ENCODE results near the gene RAB3IP.
"Not testable (repeated sequence)": the region's sequence is repeated elsewhere in the genome, so short reads cannot be mapped to it uniquely, and the experiment has no call there.

Gene RAB3IP

GRCh38 chr12:69792533-69792932 is 53.9 kb downstream of the RAB3IP start:
- Histone ChIP-seq H3K18ac (ENCODE audit: low read depth in 1 of 2, low read length in 2 of 2) (no peak overlapping the region), H2BK15ac (ENCODE audit: low read depth, poor library complexity, severe bottlenecking) (no peak overlapping the region), H3K14ac (ENCODE audit: low read length in 2 of 2) (no peak overlapping the region), H3K4me1 (ENCODE audit: control insufficient read depth, insufficient read depth, low read depth, low read length) (no peaks in the 10 kb centered on the region), H3K4me2 (ENCODE audit: low read length, poor library complexity, severe bottlenecking) (no peak overlapping the region), H3K27me3 (ENCODE audit: control insufficient read depth in 1 of 2, insufficient read depth in 1 of 2, low read length in 2 of 2) (no peaks in the 10 kb centered on the region), H3K9me3 (ENCODE audit: control insufficient read depth, low read length) (peaks cover 28% of the 10 kb centered on the region), H4K91ac (ENCODE audit: low read length) (no peak overlapping the region), H3K9ac (ENCODE audit: low read length) (no peak overlapping the region), H3K4ac (ENCODE audit: low read depth in 1 of 2, low read length in 2 of 2) (no peak overlapping the region), H3K4me3 (ENCODE audit: insufficient read depth in 1 of 2, low read depth in 1 of 2, low read length in 2 of 2) (no peak overlapping the region), H3K23ac (ENCODE audit: low read length in 2 of 2) (no peak overlapping the region), H2BK5ac (ENCODE audit: low read depth, low read length, poor library complexity, severe bottlenecking) (no peak overlapping the region), H3K79me1 (replicated peaks; ENCODE audit: low read length, poor library complexity, severe bottlenecking) (no peaks in the 10 kb centered on the region), H3K36me3 (ENCODE audit: control insufficient read depth in 1 of 2, insufficient read depth in 2 of 2, low read depth in 1 of 2, low read length in 2 of 2) (peaks cover 2 to 22% of the 10 kb centered on the region in 2 experiments), H4K8ac (ENCODE audit: low read length) (no peak overlapping the region), H2BK12ac (ENCODE audit: low read length in 2 of 2) (no peak overlapping the region), H2BK120ac (ENCODE audit: low read depth, low read length) (no peak overlapping the region), H2AK5ac (ENCODE audit: low read length, severe bottlenecking) (no peak overlapping the region), H3K27ac (ENCODE audit: low read length, poor library complexity, severe bottlenecking) (no peak overlapping the region), H2AFZ (ENCODE audit: low read depth, low read length) (no peak overlapping the region)
- no peak for DNase-seq
- 89% methylated on average over 2 of the region's 2 CpGs for WGBS

- WGBS = 95% methylated on average over 59 of the region's 62 CpGs
- not testable (repeated sequence) for H3K4ac ChIP-seq (ENCODE audit: low read depth in 1 of 2, low read length in 2 of 2); H3K4me2 ChIP-seq (ENCODE audit: low read length, poor library complexity, severe bottlenecking); H2AK5ac ChIP-seq (ENCODE audit: low read length, severe bottlenecking); H2BK15ac ChIP-seq (ENCODE audit: low read depth, poor library complexity, severe bottlenecking); H2BK12ac ChIP-seq (ENCODE audit: low read length in 2 of 2); H2AFZ ChIP-seq (ENCODE audit: low read depth, low read length); H3K14ac ChIP-seq (ENCODE audit: low read length in 2 of 2); H3K4me3 ChIP-seq (ENCODE audit: insufficient read depth in 1 of 2, low read depth in 1 of 2, low read length in 2 of 2); DNase-seq; H3K9ac ChIP-seq (ENCODE audit: low read length); H4K91ac ChIP-seq (ENCODE audit: low read length); H3K79me1 ChIP-seq (replicated peaks; ENCODE audit: low read length, poor library complexity, severe bottlenecking); H3K27me3 ChIP-seq (ENCODE audit: control insufficient read depth in 1 of 2, insufficient read depth in 1 of 2, low read length in 2 of 2); H3K9me3 ChIP-seq (ENCODE audit: control insufficient read depth, low read length); H3K23ac ChIP-seq (ENCODE audit: low read length in 2 of 2); H3K27ac ChIP-seq (ENCODE audit: low read length, poor library complexity, severe bottlenecking); H4K8ac ChIP-seq (ENCODE audit: low read length); H2BK5ac ChIP-seq (ENCODE audit: low read depth, low read length, poor library complexity, severe bottlenecking); H2BK120ac ChIP-seq (ENCODE audit: low read depth, low read length); H3K18ac ChIP-seq (ENCODE audit: low read depth in 1 of 2, low read length in 2 of 2); H3K4me1 ChIP-seq (ENCODE audit: control insufficient read depth, insufficient read depth, low read depth, low read length)
- peaks cover 10 to 13% of the 10 kb centered on the region in 2 experiments for H3K36me3 ChIP-seq (ENCODE audit: control insufficient read depth in 1 of 2, insufficient read depth in 2 of 2, low read depth in 1 of 2, low read length in 2 of 2)
Measured at GRCh38 chr12:69807101-69807897, 68.6 kb downstream of the RAB3IP start.

- no peak overlapping the region for H2AFZ ChIP-seq (ENCODE audit: low read depth, low read length)
- no peak overlapping the region for H3K18ac ChIP-seq (ENCODE audit: low read depth in 1 of 2, low read length in 2 of 2)
- no peak overlapping the region for H4K91ac ChIP-seq (ENCODE audit: low read length)
- H3K27me3 ChIP-seq (ENCODE audit: control insufficient read depth in 1 of 2, insufficient read depth in 1 of 2, low read length in 2 of 2) = no peaks in the 10 kb centered on the region
- no peak overlapping the region for H2BK12ac ChIP-seq (ENCODE audit: low read length in 2 of 2)
- no peaks in the 10 kb centered on the region for H3K4me1 ChIP-seq (ENCODE audit: control insufficient read depth, insufficient read depth, low read depth, low read length)
- H3K79me1 ChIP-seq (replicated peaks; ENCODE audit: low read length, poor library complexity, severe bottlenecking) = peaks cover 4% of the 10 kb centered on the region
- H2AK5ac ChIP-seq (ENCODE audit: low read length, severe bottlenecking) = no peak overlapping the region
- H2BK5ac ChIP-seq (ENCODE audit: low read depth, low read length, poor library complexity, severe bottlenecking) = no peak overlapping the region
- no peak overlapping the region for H3K27ac ChIP-seq (ENCODE audit: low read length, poor library complexity, severe bottlenecking)
- peaks cover 7% of the 10 kb centered on the region for H3K9me3 ChIP-seq (ENCODE audit: control insufficient read depth, low read length)
- H2BK120ac ChIP-seq (ENCODE audit: low read depth, low read length) = no peak overlapping the region
- no peak overlapping the region for H3K4me2 ChIP-seq (ENCODE audit: low read length, poor library complexity, severe bottlenecking)
- no peak overlapping the region for H4K8ac ChIP-seq (ENCODE audit: low read length)
- no peak overlapping the region for H3K9ac ChIP-seq (ENCODE audit: low read length)
- H3K4me3 ChIP-seq (ENCODE audit: insufficient read depth in 1 of 2, low read depth in 1 of 2, low read length in 2 of 2) = no peak overlapping the region
- no peak overlapping the region for H3K23ac ChIP-seq (ENCODE audit: low read length in 2 of 2)
- DNase-seq = no peak
- peaks cover 5 to 13% of the 10 kb centered on the region in 2 experiments for H3K36me3 ChIP-seq (ENCODE audit: control insufficient read depth in 1 of 2, insufficient read depth in 2 of 2, low read depth in 1 of 2, low read length in 2 of 2)
- H3K14ac ChIP-seq (ENCODE audit: low read length in 2 of 2) = no peak overlapping the region
- no peak overlapping the region for H3K4ac ChIP-seq (ENCODE audit: low read depth in 1 of 2, low read length in 2 of 2)
- no peak overlapping the region for H2BK15ac ChIP-seq (ENCODE audit: low read depth, poor library complexity, severe bottlenecking)
- WGBS = 86% methylated on average over 2 of the region's 4 CpGs
Measured at GRCh38 chr12:69810870-69811498, 72.3 kb downstream of the RAB3IP start.

GRCh38 chr12:69816082-69816481 is 77.4 kb downstream of the RAB3IP start:
- H3K79me1 ChIP-seq (replicated peaks; ENCODE audit: low read length, poor library complexity, severe bottlenecking) = peaks cover 2% of the 10 kb centered on the region
- H4K91ac ChIP-seq (ENCODE audit: low read length) = no peak overlapping the region
- H2BK5ac ChIP-seq (ENCODE audit: low read depth, low read length, poor library complexity, severe bottlenecking) = no peak overlapping the region
- H3K27ac ChIP-seq (ENCODE audit: low read length, poor library complexity, severe bottlenecking) = no peak overlapping the region
- no peak overlapping the region for H3K4me3 ChIP-seq (ENCODE audit: insufficient read depth in 1 of 2, low read depth in 1 of 2, low read length in 2 of 2)
- no peak overlapping the region for H3K9ac ChIP-seq (ENCODE audit: low read length)
- no peak overlapping the region for H2BK120ac ChIP-seq (ENCODE audit: low read depth, low read length)
- peaks cover 3 to 5% of the 10 kb centered on the region in 2 experiments for H3K36me3 ChIP-seq (ENCODE audit: control insufficient read depth in 1 of 2, insufficient read depth in 2 of 2, low read depth in 1 of 2, low read length in 2 of 2)
- no peak overlapping the region for H2BK12ac ChIP-seq (ENCODE audit: low read length in 2 of 2)
- no peak overlapping the region for H3K4me2 ChIP-seq (ENCODE audit: low read length, poor library complexity, severe bottlenecking)
- no peak overlapping the region for H2AFZ ChIP-seq (ENCODE audit: low read depth, low read length)
- H3K18ac ChIP-seq (ENCODE audit: low read depth in 1 of 2, low read length in 2 of 2) = no peak overlapping the region
- H3K9me3 ChIP-seq (ENCODE audit: control insufficient read depth, low read length) = no peaks in the 10 kb centered on the region
- no peak overlapping the region for H2BK15ac ChIP-seq (ENCODE audit: low read depth, poor library complexity, severe bottlenecking)
- no peak overlapping the region for H3K14ac ChIP-seq (ENCODE audit: low read length in 2 of 2)
- no peak overlapping the region for H3K23ac ChIP-seq (ENCODE audit: low read length in 2 of 2)
- H2AK5ac ChIP-seq (ENCODE audit: low read length, severe bottlenecking) = no peak overlapping the region
- no peaks in the 10 kb centered on the region for H3K27me3 ChIP-seq (ENCODE audit: control insufficient read depth in 1 of 2, insufficient read depth in 1 of 2, low read length in 2 of 2)
- no peak overlapping the region for H4K8ac ChIP-seq (ENCODE audit: low read length)
- no peak overlapping the region for H3K4ac ChIP-seq (ENCODE audit: low read depth in 1 of 2, low read length in 2 of 2)
- 100% methylated on average over 1 of the region's 3 CpGs for WGBS
- DNase-seq = no peak
- no peaks in the 10 kb centered on the region for H3K4me1 ChIP-seq (ENCODE audit: control insufficient read depth, insufficient read depth, low read depth, low read length)

Data from mesenchymal stem cell (in vitro differentiated cells and primary cell).